Large intestine (tissue), 3 donors: ENCODE results near the gene BMP7. TPM values are rescaled to one million over a fixed set of nuclear protein-coding genes. Genes with fewer than 3 reads are reported as not detected.

Source experiments
- DNase-seq, 2 donors: peaks; one replicate each; pipeline versions ENCODE4 v3.0.0 to v3.0.0-alpha.2; 2013
- H3K27ac ChIP-seq: one replicate; pipeline ENCODE4 v1.5.1; 2013; ENCODE audit warnings: low read length
- H3K27me3 ChIP-seq: 2 replicates; pipeline ENCODE4 v1.6.1; 2013; ENCODE audit warnings: low read length; ENCODE audit not compliant: control insufficient read depth, insufficient read depth
- H3K36me3 ChIP-seq: 2 replicates; pipeline ENCODE4 v1.6.1; 2013; ENCODE audit warnings: low read length; ENCODE audit not compliant: control insufficient read depth, insufficient read depth
- H3K4me1 ChIP-seq: one replicate; pipeline ENCODE4 v1.6.1; 2013; ENCODE audit warnings: low read length; ENCODE audit not compliant: control insufficient read depth, insufficient read depth
- H3K4me3 ChIP-seq: one replicate; pipeline ENCODE4 v1.5.1; 2013; ENCODE audit warnings: low read length
- H3K9me3 ChIP-seq: one replicate; pipeline ENCODE4 v1.6.1; 2013; ENCODE audit warnings: mild to moderate bottlenecking, low read depth, low read length, moderate library complexity; ENCODE audit not compliant: control insufficient read depth
- WGBS: methylation state at CpG from one replicate; pipeline ENCODE4 v1.1.5; 2013; ENCODE audit warnings: low lambda C conversion rate; ENCODE audit not compliant: insufficient coverage; 5-methylcytosine and 5-hydroxymethylcytosine counted together
- polyA plus RNA-seq: library from polyadenylated mRNA; unstranded; fragments of 120-200 nt; gene quantifications from one replicate; pipeline ENCODE4 v1.2.1, GENCODE V29; 2013

Gene BMP7
- polyA plus RNA-seq, 1 donor = 3.0 TPM

DNA sequence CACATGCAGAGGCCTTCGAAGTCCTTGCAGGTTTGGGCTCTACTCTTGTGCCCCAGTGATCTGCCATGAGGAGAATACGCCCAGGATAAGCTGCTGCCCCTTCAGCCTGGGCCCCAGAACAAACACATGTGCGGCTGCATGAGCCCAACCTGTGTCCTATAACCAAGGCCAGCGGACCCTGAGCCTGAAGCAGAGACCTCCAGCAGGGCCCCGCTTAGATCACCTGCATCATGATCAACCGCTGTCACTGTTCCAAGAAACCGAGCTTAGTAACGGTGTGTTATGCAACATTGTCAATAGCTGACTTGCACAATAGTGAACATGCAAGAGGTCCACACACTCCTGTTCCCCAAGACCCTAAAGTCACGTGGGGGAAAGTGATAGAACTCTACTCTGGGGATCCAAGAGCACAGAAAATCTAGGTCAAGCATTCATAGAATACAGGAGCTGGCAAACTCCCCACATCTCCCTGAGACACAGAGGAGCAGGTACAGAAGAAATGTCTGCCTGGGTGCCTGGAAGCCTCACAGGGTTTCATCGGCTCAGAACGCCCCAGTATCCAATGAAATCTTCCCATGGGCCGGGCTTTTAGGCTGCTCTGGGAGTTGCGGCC lies 136.2 kb downstream of the BMP7 start:
- H3K27me3 ChIP-seq = peaks cover 5% of the 10 kb centered on the region
- H3K27ac ChIP-seq = no peak overlapping the region
- no peaks in the 10 kb centered on the region for H3K9me3 ChIP-seq
- H3K4me3 ChIP-seq = no peak overlapping the region
- no peaks in the 10 kb centered on the region for H3K36me3 ChIP-seq
- H3K4me1 ChIP-seq = no peaks in the 10 kb centered on the region
- no CpG with 5 or more reads among the region's 13 CpGs for WGBS
- peak; percentile 44 for DNase-seq

- Histone ChIP-seq H3K27me3 (peaks cover 5% of the 10 kb centered on the region), H3K4me3 (no peak overlapping the region), H3K4me1 (no peaks in the 10 kb centered on the region), H3K36me3 (no peaks in the 10 kb centered on the region), H3K27ac (no peak overlapping the region), H3K9me3 (no peaks in the 10 kb centered on the region)
- no peak for DNase-seq
- WGBS = no CpG with 5 or more reads among the region's 10 CpGs
Measured at GRCh38 chr20:57129303-57129702, 137.1 kb downstream of the BMP7 start.

DNA sequence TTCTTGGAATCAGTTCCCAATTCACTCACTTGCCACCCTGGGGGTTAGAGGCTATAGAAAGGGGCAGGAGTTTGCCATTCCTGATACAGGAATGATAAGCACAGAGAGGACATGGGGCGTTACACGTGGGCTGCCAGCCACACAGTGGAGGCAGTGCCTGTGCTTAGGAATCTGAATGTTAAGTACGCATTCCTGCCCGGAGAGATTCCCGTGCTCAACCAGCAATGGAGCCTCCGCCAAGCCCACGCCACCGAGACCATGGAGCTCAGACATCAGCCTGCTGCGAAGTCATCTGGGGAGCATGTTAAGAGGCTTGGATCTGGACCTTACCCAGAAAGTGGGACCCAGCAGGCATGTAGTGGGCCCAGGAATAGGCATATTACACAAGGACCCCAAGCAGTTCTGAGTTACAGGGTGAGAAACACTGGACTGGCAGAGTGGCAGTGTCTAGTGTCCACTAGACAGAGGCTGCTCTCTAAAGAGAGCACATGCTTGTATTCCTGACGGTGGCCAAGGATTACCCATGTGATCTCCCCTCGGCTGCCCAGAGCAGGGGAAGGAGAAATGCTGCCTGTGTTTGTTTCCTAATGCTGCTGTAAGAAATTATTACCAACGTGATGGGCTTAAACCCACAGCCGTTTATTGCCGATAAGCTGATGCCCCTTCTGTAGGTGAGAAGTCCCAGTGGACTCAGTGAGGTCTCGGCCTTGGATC lies 138.2 kb downstream of the BMP7 start:
- no peaks in the 10 kb centered on the region for H3K4me1 ChIP-seq
- peaks cover 7% of the 10 kb centered on the region for H3K27me3 ChIP-seq
- H3K27ac ChIP-seq = no peak overlapping the region
- no CpG with 5 or more reads among the region's 15 CpGs for WGBS
- DNase-seq = no peak
- no peak overlapping the region for H3K4me3 ChIP-seq
- no peaks in the 10 kb centered on the region for H3K36me3 ChIP-seq
- H3K9me3 ChIP-seq = no peaks in the 10 kb centered on the region

DNA sequence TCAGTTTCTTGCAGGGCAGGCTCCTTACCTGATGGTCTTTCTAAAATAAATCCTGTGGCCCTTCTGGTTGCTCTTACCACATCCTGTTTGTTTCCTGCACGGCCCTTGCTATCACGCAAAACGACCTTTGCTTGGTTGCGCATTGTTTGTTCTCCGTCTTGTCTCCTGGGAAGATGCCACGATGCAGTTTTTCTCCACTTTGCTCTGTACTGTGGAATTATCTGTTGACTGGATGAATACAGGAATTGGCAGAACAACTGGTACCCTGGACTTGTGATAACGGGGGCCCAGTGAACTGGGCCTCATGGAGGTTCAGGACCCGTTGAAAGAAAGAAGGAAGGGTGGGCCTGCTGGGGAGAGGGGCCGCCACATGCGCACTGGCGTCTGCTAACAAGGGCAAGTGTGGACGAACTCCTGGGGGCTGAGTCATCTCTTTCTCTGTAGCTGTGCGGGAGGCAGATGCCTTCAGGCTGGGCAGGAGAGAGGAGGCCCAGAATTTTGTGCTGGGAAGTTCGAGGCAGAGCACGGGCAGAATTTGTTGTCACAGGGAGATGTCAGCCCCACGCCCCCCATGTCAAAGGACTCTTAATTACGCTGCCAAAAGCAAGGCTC lies 139.9 kb downstream of the BMP7 start:
- Histone ChIP-seq H3K4me1 (no peaks in the 10 kb centered on the region), H3K27ac (no peak overlapping the region), H3K9me3 (no peaks in the 10 kb centered on the region), H3K4me3 (no peak overlapping the region), H3K27me3 (peaks cover 7% of the 10 kb centered on the region), H3K36me3 (no peaks in the 10 kb centered on the region)
- no peak for DNase-seq
- no CpG with 5 or more reads among the region's 17 CpGs for whole genome bisulfite sequencing

GRCh38 chr20:57124800-57125517 lies 141.5 kb downstream of the BMP7 start:
- no peak overlapping the region for H3K4me3 ChIP-seq
- H3K4me1 ChIP-seq = no peaks in the 10 kb centered on the region
- WGBS = no CpG with 5 or more reads among the region's 12 CpGs
- H3K9me3 ChIP-seq = no peaks in the 10 kb centered on the region
- no peaks in the 10 kb centered on the region for H3K36me3 ChIP-seq
- peaks cover 7% of the 10 kb centered on the region for H3K27me3 ChIP-seq
- DNase-seq = peak in 1 of 2 donors; percentile 18
- H3K27ac ChIP-seq = no peak overlapping the region

GRCh38 chr20:57124366-57124765 lies 142.1 kb downstream of the BMP7 start:
- H3K9me3 ChIP-seq = no peaks in the 10 kb centered on the region
- no peak overlapping the region for H3K27ac ChIP-seq
- no peak overlapping the region for H3K4me3 ChIP-seq
- 71% methylated on average over 1 of the region's 6 CpGs for WGBS
- H3K27me3 ChIP-seq = peaks cover 7% of the 10 kb centered on the region
- H3K4me1 ChIP-seq = no peaks in the 10 kb centered on the region
- DNase-seq = no peak
- H3K36me3 ChIP-seq = no peaks in the 10 kb centered on the region

DNA sequence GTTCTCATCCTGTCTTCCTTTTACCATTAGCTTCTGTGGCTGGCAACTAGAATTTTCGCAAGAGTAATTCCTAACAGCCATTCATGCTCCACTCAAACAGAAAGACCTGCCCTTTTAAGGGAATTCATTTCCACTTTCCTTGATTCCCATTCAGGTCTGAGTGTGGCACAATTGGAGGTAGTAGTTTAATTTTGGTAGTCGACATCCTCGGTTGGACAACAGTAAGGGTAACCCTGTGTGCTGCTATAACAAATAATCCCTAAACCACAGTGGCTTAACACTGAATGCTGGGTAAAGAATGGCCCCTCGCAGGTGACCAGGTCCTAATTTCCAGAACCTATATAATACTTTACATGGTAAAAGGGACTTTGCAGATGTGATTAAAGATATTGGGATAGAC lies 142.9 kb downstream of the BMP7 start:
- Histone ChIP-seq H3K36me3 (no peaks in the 10 kb centered on the region), H3K27me3 (peaks cover 7% of the 10 kb centered on the region), H3K27ac (no peak overlapping the region), H3K4me3 (no peak overlapping the region), H3K4me1 (no peaks in the 10 kb centered on the region), H3K9me3 (no peaks in the 10 kb centered on the region)
- DNase-seq = no peak
- 100% methylated on average over 1 of the region's 4 CpGs for WGBS

- H3K27me3 ChIP-seq = peaks cover 7% of the 10 kb centered on the region
- DNase-seq = no peak
- H3K36me3 ChIP-seq = no peaks in the 10 kb centered on the region
- no peaks in the 10 kb centered on the region for H3K4me1 ChIP-seq
- H3K4me3 ChIP-seq = no peak overlapping the region
- no peaks in the 10 kb centered on the region for H3K9me3 ChIP-seq
- no peak overlapping the region for H3K27ac ChIP-seq
- 88% methylated on average over 4 of the region's 7 CpGs for WGBS
Measured at GRCh38 chr20:57122536-57123489, 143.6 kb downstream of the BMP7 start.

GRCh38 chr20:57118964-57119363 lies 147.5 kb downstream of the BMP7 start:
- Histone ChIP-seq H3K4me1 (no peaks in the 10 kb centered on the region), H3K9me3 (no peaks in the 10 kb centered on the region), H3K4me3 (no peak overlapping the region), H3K36me3 (no peaks in the 10 kb centered on the region), H3K27me3 (peaks cover 2% of the 10 kb centered on the region), H3K27ac (no peak overlapping the region)
- 60% methylated on average over 1 of the region's 4 CpGs for WGBS
- no peak for DNase-seq
